Neural cell (in vitro differentiated cells): ENCODE results near the gene TSPAN18.

Experiments
- CTCF ChIP-seq: fragments of 450-650 bp; IDR thresholded peaks from 2 replicates; pipeline ENCODE4 v1.5.1; 2014; ENCODE audit warnings: antibody characterized with exemption, mild to moderate bottlenecking, moderate library complexity; ENCODE audit not compliant: poor library complexity, severe bottlenecking
- EP300 ChIP-seq: fragments of 450-650 bp; conservative IDR thresholded peaks from 2 replicates; pipeline ENCODE4 v1.6.1; 2014; ENCODE audit warnings: antibody characterized with exemption, mild to moderate bottlenecking, moderate library complexity; ENCODE audit not compliant: poor library complexity, severe bottlenecking
- EZH2 ChIP-seq: fragments of 200-600, 300-800 bp; shearing (Covaris generic), sonication (generic); IDR thresholded peaks from 2 replicates; pipeline ENCODE4 v1.6.1; 2014; ENCODE audit warnings: antibody characterized with exemption, low read length, borderline replicate concordance, mild to moderate bottlenecking; ENCODE audit not compliant: insufficient read depth, poor library complexity, severe bottlenecking
- MXI1 ChIP-seq: fragments of 450-650 bp; conservative IDR thresholded peaks from 2 replicates; pipeline ENCODE4 v1.6.1; 2014; ENCODE audit warnings: antibody characterized with exemption, mild to moderate bottlenecking; ENCODE audit not compliant: poor library complexity, severe bottlenecking
- POLR2AphosphoS5 ChIP-seq: IDR thresholded peaks from 2 replicates; pipeline ENCODE4 v1.6.1; 2012
- RAD21 ChIP-seq: fragments of 450-650 bp; conservative IDR thresholded peaks from 2 replicates; pipeline ENCODE4 v1.6.1; 2014; ENCODE audit warnings: antibody characterized with exemption, mild to moderate bottlenecking, moderate library complexity
- REST ChIP-seq: IDR thresholded peaks from 2 replicates; pipeline ENCODE4 v1.6.1; 2012; ENCODE audit warnings: borderline replicate concordance
- SMC3 ChIP-seq: fragments of 450-650 bp; conservative IDR thresholded peaks from 2 replicates; pipeline ENCODE4 v1.6.1; 2014; ENCODE audit warnings: antibody characterized with exemption, mild to moderate bottlenecking, moderate library complexity; ENCODE audit not compliant: poor library complexity
- TAF1 ChIP-seq: IDR thresholded peaks from 2 replicates; pipeline ENCODE4 v1.6.1; 2012; ENCODE audit warnings: low read depth

- TF ChIP-seq CTCF (no peak), EP300 (no peak), EZH2 (no peak), REST (no peak), POLR2AphosphoS5 (no peak), SMC3 (no peak), RAD21 (no peak), TAF1 (no peak), MXI1 (no peak)
These were observed 109.2 kb downstream of the TSPAN18 start for GRCh38 chr11:44835938-44836337.
